H1 (cell line): Measurements from ENCODE around the gene FAM83C. TPM values are rescaled to one million over a fixed set of nuclear protein-coding genes. Genes with fewer than 3 reads are reported as not detected.

ENCODE experiments used
- CTCF ChIA-PET: fragments of 300-600 bp; sonication (Branson Sonifier 250); formaldehyde crosslinking; loops from one replicate; lab custom pipeline; 2021; ENCODE audit not compliant: partially characterized antibody; lab: Charles Lee
- POLR2A ChIA-PET: fragments of 300-600 bp; sonication (Branson Sonifier 250); formaldehyde crosslinking; loops from one replicate; lab custom pipeline; 2021; ENCODE audit warnings: inconsistent platforms; ENCODE audit not compliant: partially characterized antibody; lab: Charles Lee
- DNase-seq, 2 experiments: peaks; one replicate each; pipeline versions ENCODE4 v3.0.0 to v3.0.0-alpha.2; 2010 to 2022; ENCODE audit warnings: low spot score in 2 of 2, low read depth in 1 of 2, mixed read lengths in 1 of 2
- FAIRE-seq: peaks from 2 replicates; lab custom pipeline; 2011; peaks lifted over from hg19 to GRCh38; lab: Jason Lieb, UNC
- H2AFZ ChIP-seq: 2 replicates; pipeline ENCODE4 v1.8.1; 2012; ENCODE audit warnings: low read length, inconsistent platforms
- H2AK5ac ChIP-seq: 2 replicates; pipeline ENCODE4 v1.6.1; 2013; ENCODE audit warnings: low read depth, low read length
- H2BK120ac ChIP-seq: replicated peaks from 2 replicates; pipeline ENCODE3; 2013; ENCODE audit warnings: low read depth, low read length, inconsistent platforms
- H2BK12ac ChIP-seq: 2 replicates; pipeline ENCODE4 v1.6.1; 2013; ENCODE audit warnings: low read depth, low read length
- H2BK15ac ChIP-seq: 2 replicates; pipeline ENCODE4 v1.6.1; 2013; ENCODE audit warnings: low read length
- H2BK20ac ChIP-seq: 2 replicates; pipeline ENCODE4 v1.6.1; 2013; ENCODE audit warnings: low read length
- H2BK5ac ChIP-seq: 2 replicates; pipeline ENCODE4 v1.6.1; 2013; ENCODE audit warnings: low read depth, low read length
- H3K14ac ChIP-seq: 2 replicates; pipeline ENCODE4 v1.6.1; 2013; ENCODE audit warnings: inconsistent platforms; ENCODE audit not compliant: insufficient read length
- H3K18ac ChIP-seq: 2 replicates; pipeline ENCODE4 v1.6.1; 2013; ENCODE audit warnings: low read length; ENCODE audit errors: extremely low read depth
- H3K23ac ChIP-seq: 2 replicates; pipeline ENCODE4 v1.6.1; 2013; ENCODE audit warnings: inconsistent platforms; ENCODE audit not compliant: insufficient read length
- H3K23me2 ChIP-seq: 2 replicates; pipeline ENCODE4 v1.6.1; 2013; ENCODE audit warnings: low read depth, low read length
- H3K27ac ChIP-seq: 2 replicates; pipeline ENCODE4 v1.6.1; 2011; ENCODE audit warnings: low read depth, low read length, inconsistent platforms
- H3K27me3 ChIP-seq, 4 experiments: replicated peaks in 1 of 4; 1 replicate in 1 of 4; 2 replicates in 3 of 4; pipeline versions ENCODE4 v1.6.1 to v1.8.1; 2011 to 2013; ENCODE audit warnings: low read length in 3 of 4, mild to moderate bottlenecking in 3 of 4, inconsistent platforms in 2 of 4, mixed read lengths in 2 of 4, moderate library complexity in 1 of 4; ENCODE audit not compliant: control insufficient read depth in 3 of 4, insufficient read depth in 3 of 4; ENCODE audit errors: extremely low read depth in 1 of 4
- H3K36me3 ChIP-seq, 4 experiments: 2 replicates each; pipeline versions ENCODE4 v1.6.1 to v1.8.1; 2011 to 2013; ENCODE audit warnings: mild to moderate bottlenecking in 4 of 4, low read length in 3 of 4, moderate library complexity in 2 of 4, control low read depth in 1 of 4, inconsistent platforms in 1 of 4; ENCODE audit not compliant: insufficient read depth in 4 of 4, control insufficient read depth in 2 of 4
- H3K4ac ChIP-seq: replicated peaks from 2 replicates; pipeline ENCODE3; 2013; ENCODE audit warnings: low read length, low read depth, mixed read lengths, inconsistent platforms; ENCODE audit not compliant: insufficient read length
- H3K4me1 ChIP-seq, 4 experiments: replicated peaks in 1 of 4; 1 replicate in 1 of 4; 2 replicates in 3 of 4; pipeline versions ENCODE4 v1.6.1 to v1.8.1; 2011 to 2013; ENCODE audit warnings: low read length in 3 of 4, inconsistent platforms in 2 of 4, mixed read lengths in 1 of 4; ENCODE audit not compliant: insufficient read depth in 4 of 4, control insufficient read depth in 3 of 4
- H3K4me2 ChIP-seq, 2 experiments: 2 replicates each; pipeline versions ENCODE4 v1.6.1 to v1.8.1; 2011 to 2013; ENCODE audit warnings: low read depth in 2 of 2, low read length in 2 of 2, control low read depth in 1 of 2, inconsistent platforms in 1 of 2, mild to moderate bottlenecking in 1 of 2; ENCODE audit not compliant: insufficient read depth in 1 of 2
- H3K4me3 ChIP-seq, 4 experiments: fragments of 200-600, 300-600 bp in 1 of 4; sonication (generic), shearing (Covaris generic), sonication (Bioruptor Twin) in 1 of 4; 2 replicates each; pipeline versions ENCODE4 v1.5.1 to v1.8.1; 2011 to 2016; ENCODE audit warnings: low read length in 4 of 4, low read depth in 3 of 4, control low read depth in 2 of 4, inconsistent platforms in 2 of 4, mild to moderate bottlenecking in 2 of 4, mixed read lengths in 1 of 4, moderate library complexity in 1 of 4; ENCODE audit not compliant: insufficient read depth in 2 of 4; ENCODE audit errors: extremely low read depth in 1 of 4
- H3K56ac ChIP-seq: replicated peaks from 2 replicates; pipeline ENCODE3; 2013; ENCODE audit warnings: low read depth, mild to moderate bottlenecking, mixed read lengths, low read length, inconsistent platforms; ENCODE audit not compliant: insufficient read length
- H3K79me1 ChIP-seq: 2 replicates; pipeline ENCODE4 v1.6.1; 2013; ENCODE audit warnings: low read depth, low read length, control low read depth
- H3K79me2 ChIP-seq, 2 experiments: 2 replicates each; pipeline versions ENCODE4 v1.6.1 to v1.8.1; 2012 to 2013; ENCODE audit warnings: low read length in 2 of 2, mild to moderate bottlenecking in 2 of 2, inconsistent platforms in 1 of 2; ENCODE audit not compliant: insufficient read depth in 2 of 2, control insufficient read depth in 1 of 2
- H3K9ac ChIP-seq, 4 experiments: replicated peaks in 1 of 4; 1 replicate in 1 of 4; 2 replicates in 3 of 4; pipeline versions ENCODE4 v1.6.1 to v1.8.1; 2011 to 2013; ENCODE audit warnings: low read depth in 3 of 4, low read length in 3 of 4, control low read depth in 2 of 4, mild to moderate bottlenecking in 2 of 4, moderate library complexity in 2 of 4, inconsistent platforms in 1 of 4; ENCODE audit errors: extremely low read depth in 1 of 4
- H3K9me3 ChIP-seq, 2 experiments: 2 replicates each; pipeline versions ENCODE4 v1.6.1 to v1.8.1; 2012 to 2013; ENCODE audit warnings: mild to moderate bottlenecking in 2 of 2, moderate library complexity in 2 of 2, control low read depth in 1 of 2, inconsistent platforms in 1 of 2, low read depth in 1 of 2, low read length in 1 of 2, mixed read lengths in 1 of 2; ENCODE audit not compliant: insufficient read depth in 2 of 2
- H4K20me1 ChIP-seq, 2 experiments: replicated peaks in 1 of 2; 2 replicates each; pipeline versions ENCODE3 to v1.8.1; 2011 to 2013; ENCODE audit warnings: inconsistent platforms in 2 of 2, low read length in 2 of 2, mild to moderate bottlenecking in 1 of 2; ENCODE audit not compliant: insufficient read depth in 2 of 2, control insufficient read depth in 1 of 2
- H4K5ac ChIP-seq: 2 replicates; pipeline ENCODE4 v1.6.1; 2013; ENCODE audit warnings: low read length, low read depth, mixed read lengths, inconsistent platforms; ENCODE audit not compliant: insufficient read length
- H4K8ac ChIP-seq: 2 replicates; pipeline ENCODE4 v1.8.0; 2013; ENCODE audit warnings: mild to moderate bottlenecking, moderate library complexity, low read length, inconsistent platforms; ENCODE audit not compliant: insufficient read depth; ENCODE audit errors: extremely low read depth
- H4K91ac ChIP-seq: replicated peaks from 2 replicates; pipeline ENCODE3; 2013; ENCODE audit warnings: low read length, mixed read lengths, inconsistent platforms; ENCODE audit not compliant: insufficient read length
- CBX5 ChIP-seq: fragments of 300-800, 300-1000 bp; sonication (generic); IDR thresholded peaks from 2 replicates; pipeline ENCODE4 v1.7.1; 2016; ENCODE audit warnings: antibody characterized with exemption, low read length, low read depth
- CREB1 ChIP-seq: IDR thresholded peaks from 2 replicates; pipeline ENCODE4 v1.6.1; 2012; ENCODE audit warnings: inconsistent platforms
- EP300 ChIP-seq, 2 experiments: IDR thresholded peaks; 1 replicate in 1 of 2; 2 replicates in 1 of 2; pipeline ENCODE4 v1.6.1; 2011 to 2012; ENCODE audit warnings: low read depth in 2 of 2, low read length in 2 of 2, mild to moderate bottlenecking in 2 of 2, borderline replicate concordance in 1 of 2, inconsistent platforms in 1 of 2, moderate library complexity in 1 of 2
- NANOG ChIP-seq: IDR thresholded peaks from 2 replicates; pipeline ENCODE4 v1.6.1; 2011; ENCODE audit warnings: low read length, low read depth, mild to moderate bottlenecking, inconsistent platforms; ENCODE audit not compliant: insufficient read depth, poor library complexity, severe bottlenecking
- PHF8 ChIP-seq: fragments of 200-600 bp; sonication (generic); conservative IDR thresholded peaks from 2 replicates; pipeline ENCODE4 v1.7.1; 2012; ENCODE audit warnings: low read depth, mild to moderate bottlenecking, inconsistent platforms, low read length, moderate library complexity
- POLR2AphosphoS5 ChIP-seq: IDR thresholded peaks from 2 replicates; pipeline ENCODE4 v1.6.1; 2011; ENCODE audit warnings: low read depth, low read length
- RBBP5 ChIP-seq: IDR thresholded peaks from 2 replicates; pipeline ENCODE4 v1.7.1; 2012; ENCODE audit warnings: low read depth, mild to moderate bottlenecking, inconsistent platforms, low read length, moderate library complexity, borderline replicate concordance
- WGBS, 2 experiments: shearing (Covaris generic) in 1 of 2; methylation state at CpG; one replicate each; pipeline versions ENCODE4 v1.1.6 to v1.1.7; 2013 to 2015; ENCODE audit warnings: low lambda C conversion rate in 2 of 2, mixed read lengths in 2 of 2, inconsistent platforms in 1 of 2, low coverage in 1 of 2, missing lambda C conversion rate in 1 of 2; ENCODE audit not compliant: insufficient replicate concordance in 2 of 2, insufficient coverage in 1 of 2, insufficient read length in 1 of 2; ENCODE audit errors: extremely low coverage in 1 of 2, missing lambda C conversion rate in 1 of 2; 5-methylcytosine and 5-hydroxymethylcytosine counted together
- polyA plus RNA-seq, 7 experiments: library from polyadenylated mRNA; depleted of rRNA in 3 of 7; stranded (reverse) in 5 of 7; unstranded in 2 of 7; fragments of >200 nt in 5 of 7; fragments of 200-250 nt in 2 of 7; gene quantifications; 1 replicate in 5 of 7; 2 replicates in 1 of 7; 4 replicates in 1 of 7; pipeline versions ENCODE4 v1.2.1 to v1.2.3, GENCODE V29; 2011 to 2013; ENCODE audit warnings: missing spikeins in 2 of 7, mixed read lengths in 2 of 7
- total RNA-seq: library from RNA; stranded (reverse); fragmentation: NEBNext Ultra II Directional; extraction: Animal tissue kit (Norgen Biotek cat#: 25700); gene quantifications from 2 replicates; pipeline ENCODE4 v1.2.1, GENCODE V29; 2021

FAM83C gene
- total and polyA plus RNA-seq, 2 of the 8 experiments (the other 6 are each of a cell fraction or from before 2014, with no cell fraction given): not detected

- Histone ChIP-seq H3K56ac (no peak overlapping the region), H4K91ac (no peak overlapping the region), H3K14ac (no peak overlapping the region), H3K4me2 (no peak overlapping the region), H3K27ac (no peak overlapping the region), H2AK5ac (no peak overlapping the region), H3K79me2 (no peaks in the 10 kb centered on the region), H2BK20ac (no peak overlapping the region), H3K4me3 (no peak overlapping the region), H2BK12ac (no peak overlapping the region), H2BK15ac (no peak overlapping the region), H3K27me3 (no peaks in the 10 kb centered on the region), H3K23ac (no peak overlapping the region), H3K36me3 (peaks cover 0 to 11% (median 2%) of the 10 kb centered on the region in 4 experiments; a peak in 3 of 8 replicates), H2AFZ (no peak overlapping the region), H3K18ac (no peak overlapping the region), H3K23me2 (no peaks in the 10 kb centered on the region), H3K4me1 (no peaks in the 10 kb centered on the region), H4K5ac (no peak overlapping the region), H3K9ac (no peak overlapping the region), H2BK120ac (no peak overlapping the region), H3K9me3 (no peaks in the 10 kb centered on the region), H4K20me1 (no peaks in the 10 kb centered on the region), H3K4ac (no peak overlapping the region), H4K8ac (no peak overlapping the region), H3K79me1 (no peaks in the 10 kb centered on the region), H2BK5ac (no peak overlapping the region)
- WGBS, 2 experiments: 91 to 100% methylated on average over 1 to 2 of the region's 2 CpGs
- CTCF ChIA-PET: interaction anchor here (0.8 to 2.4 kb wide), 3 partner anchors 11 to 99 kb away, joined by 3 to 6 read pairs (median 3); no protein-coding TSS in a partner anchor
- TF ChIP-seq CBX5 (no peak), RBBP5 (no peak), CREB1 (no peak), POLR2AphosphoS5 (no peak), NANOG (no peak), PHF8 (no peak), EP300 (IDR thresholded peaks at IDR 0.05; ENCODE audit: borderline replicate concordance in 1 of 2, low read depth in 2 of 2, low read length in 2 of 2) (no peak)
- FAIRE-seq (no peak), DNase-seq (no peak)
- POLR2A ChIA-PET: no interaction called here
These were observed 48.2 kb upstream of the FAM83C start for GRCh38 chr20:35340436-35340835.
